HG03108 (cell line): ENCODE results near the gene COPS3.

ENCODE experiments used
- ATAC-seq: cut with Tn5 transposase; IDR thresholded peaks from one replicate; pipeline ENCODE4 v1.9.1; 2021; ENCODE audit warnings: moderate library complexity; ENCODE audit not compliant: unreplicated experiment

Gene COPS3

DNA sequence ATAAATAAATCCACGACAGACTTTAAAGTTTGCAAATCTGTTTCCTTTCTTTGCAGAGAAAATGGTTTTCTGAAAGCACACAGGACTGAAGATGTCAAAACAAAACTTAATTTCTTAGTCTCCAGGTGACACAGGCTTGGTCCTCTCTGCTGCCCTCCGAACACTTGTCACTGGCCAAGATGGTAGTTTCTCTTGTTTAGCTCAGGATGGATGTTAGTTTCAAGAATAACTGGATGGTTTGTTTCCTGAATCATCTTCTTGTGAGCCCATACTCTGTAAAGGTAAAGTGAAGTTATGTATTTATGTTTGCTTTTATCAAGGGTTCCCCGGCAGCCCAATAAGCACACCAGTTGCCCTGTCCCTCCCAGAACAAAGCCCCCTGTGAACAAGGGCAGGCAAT is 34.2 kb downstream of the COPS3 start:
- no peak for ATAC-seq

DNA sequence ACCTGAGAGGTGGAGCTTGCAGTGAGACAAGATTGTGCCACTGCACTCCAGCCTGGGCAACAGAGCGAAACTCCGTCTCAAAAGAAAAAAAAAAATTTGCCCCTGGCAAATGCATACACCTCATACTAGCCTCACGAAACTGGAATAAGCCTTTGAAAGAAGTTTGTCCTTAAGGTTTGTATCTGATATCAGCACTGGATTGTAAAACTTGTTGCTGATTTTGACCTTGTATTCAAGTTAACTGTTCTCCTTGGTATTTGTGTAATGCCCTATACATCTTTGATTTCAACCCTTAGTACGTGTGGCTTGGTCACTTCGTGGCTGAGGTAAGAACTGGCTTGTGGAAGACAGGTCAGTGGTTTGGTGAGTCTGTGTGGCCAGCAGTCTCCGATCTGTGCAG is 37.9 kb downstream of the COPS3 start:
- no peak for ATAC-seq

DNA sequence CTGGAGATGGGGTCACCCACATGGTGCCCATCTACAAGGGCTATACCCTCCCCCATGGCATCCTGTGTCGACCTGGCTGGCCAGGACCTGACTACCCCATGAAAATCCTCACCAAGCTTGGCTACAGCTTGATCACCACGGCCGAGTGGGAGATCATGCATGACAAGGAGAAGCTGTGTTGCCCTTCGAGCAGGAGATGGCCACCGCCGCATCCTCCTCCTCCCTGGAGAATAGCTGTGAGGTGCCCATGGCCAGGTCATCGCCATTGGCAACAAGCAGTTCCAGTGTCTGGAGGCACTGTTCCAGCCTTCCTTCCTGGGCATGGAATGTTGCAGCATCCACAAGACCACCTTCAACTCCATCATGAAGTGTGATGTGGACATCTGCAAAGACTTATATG is 38.8 kb downstream of the COPS3 start:
- no peak for ATAC-seq

DNA sequence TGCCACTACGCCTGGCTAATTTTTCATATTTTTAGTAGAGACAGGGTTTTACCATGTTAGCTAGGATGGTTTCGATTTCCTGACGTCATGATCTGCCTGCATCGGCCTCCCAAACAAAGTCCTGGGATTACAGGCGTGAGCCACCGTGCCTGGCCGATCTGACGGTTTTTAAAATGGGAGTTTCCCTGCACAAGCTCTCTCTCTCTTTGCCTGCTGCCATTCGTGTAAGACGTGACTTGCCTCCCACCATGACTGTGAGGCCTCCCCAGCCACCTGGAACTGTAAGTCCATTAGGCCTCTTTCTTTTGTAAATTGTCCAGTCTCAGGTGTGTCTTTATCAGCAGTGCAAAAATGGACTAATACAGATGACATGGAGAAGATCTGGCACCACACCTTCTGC is 39.4 kb downstream of the COPS3 start:
- ATAC-seq: no peak

DNA sequence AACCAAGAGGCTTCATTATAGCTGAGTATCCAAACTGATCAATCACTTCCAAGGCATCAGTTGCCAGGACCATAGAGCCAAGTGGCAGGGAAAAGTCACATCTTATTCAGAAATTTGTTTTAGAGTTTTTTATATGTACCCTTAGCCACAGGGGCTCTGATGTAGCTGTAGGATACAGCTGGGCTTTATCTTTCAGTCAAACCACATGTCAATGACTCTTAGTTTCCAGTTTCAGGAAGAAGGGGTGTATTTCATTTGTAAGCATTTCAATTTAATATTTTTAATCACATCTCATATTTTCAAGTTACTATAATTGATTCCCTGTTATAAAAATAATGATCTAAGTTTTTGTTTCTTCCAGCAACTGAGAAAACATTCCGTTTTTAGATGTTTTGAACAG is 41.2 kb downstream of the COPS3 start:
- ATAC-seq: no peak

DNA sequence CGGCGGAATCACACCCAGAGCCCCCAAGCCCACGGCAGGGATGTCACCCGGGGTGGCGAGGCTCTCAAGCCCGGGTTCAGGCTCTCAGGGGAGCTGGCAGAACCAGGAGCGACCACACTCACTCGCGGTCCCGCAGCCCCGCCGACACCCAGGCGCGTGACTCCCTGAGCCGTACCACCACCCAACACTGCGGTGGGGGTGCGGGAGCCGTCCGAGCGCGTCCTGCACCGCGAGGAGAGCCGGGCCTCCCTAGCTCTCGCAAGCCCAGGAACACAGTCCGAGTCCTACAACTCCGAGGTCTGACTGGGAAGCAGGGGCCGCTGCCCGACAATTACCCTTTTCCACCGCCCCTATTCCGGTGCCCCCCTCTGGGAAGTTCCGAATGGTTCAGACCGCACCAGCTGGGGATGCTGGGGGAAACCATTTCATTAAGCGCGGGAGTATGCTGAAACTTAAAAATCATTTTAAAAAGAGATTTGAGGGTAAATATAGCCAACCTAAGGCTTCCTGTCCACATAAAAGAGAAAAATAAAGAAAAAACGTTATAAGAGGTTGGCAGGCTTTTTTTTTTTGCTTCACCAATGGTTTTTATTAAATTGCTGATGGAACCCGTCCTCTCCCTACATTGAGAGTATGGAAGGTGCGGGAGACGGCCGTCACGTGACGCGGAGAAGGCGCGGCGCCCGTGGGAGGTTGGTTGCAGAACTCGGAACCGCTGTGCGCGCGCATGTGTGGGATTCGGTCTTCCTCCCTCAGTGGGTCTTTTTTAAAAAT is 43.8 kb downstream of the COPS3 start, which contains the start of gene FLCN:
Gene FLCN (minus strand): TSS at position 143 of the 774 bp plus-strand sequence. CDS start 9,031 bp downstream, outside the sequence.
- peak; percentile 76 for ATAC-seq

DNA sequence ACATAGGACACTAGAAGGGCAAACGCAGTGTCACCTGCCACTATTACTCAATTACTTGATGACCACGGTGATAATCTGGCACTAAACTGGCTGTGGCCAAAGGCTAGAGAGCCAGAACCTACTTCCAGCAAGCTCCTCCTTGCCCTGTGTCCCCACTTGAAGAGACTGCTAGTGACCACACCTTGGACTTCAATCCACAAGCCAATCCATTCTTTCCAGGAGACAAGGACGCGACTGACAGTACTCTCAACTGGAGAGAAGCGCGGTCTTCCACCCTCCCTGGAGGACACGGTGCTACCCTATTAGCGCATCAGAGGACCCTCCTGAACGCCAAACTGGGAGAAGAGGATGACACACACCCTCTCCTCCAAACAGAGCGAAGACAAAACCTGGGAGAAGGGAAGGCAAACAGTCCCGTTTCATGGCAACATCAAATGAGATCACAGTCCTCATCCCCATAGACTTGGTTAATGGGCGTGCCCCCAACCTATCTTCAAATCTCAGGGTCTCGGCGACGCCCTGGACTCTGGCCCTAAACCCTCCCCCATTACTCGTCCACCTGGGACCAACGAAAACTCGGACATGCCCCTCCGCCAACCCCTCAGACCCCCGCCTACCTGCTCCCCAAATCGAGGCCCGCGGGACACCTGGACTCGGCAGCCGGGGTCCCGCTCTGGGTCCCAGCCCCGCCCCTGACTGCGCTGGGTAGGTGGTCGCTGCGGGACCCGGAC is 44.6 kb downstream of the COPS3 start:
- ATAC-seq: peak; percentile 24

DNA sequence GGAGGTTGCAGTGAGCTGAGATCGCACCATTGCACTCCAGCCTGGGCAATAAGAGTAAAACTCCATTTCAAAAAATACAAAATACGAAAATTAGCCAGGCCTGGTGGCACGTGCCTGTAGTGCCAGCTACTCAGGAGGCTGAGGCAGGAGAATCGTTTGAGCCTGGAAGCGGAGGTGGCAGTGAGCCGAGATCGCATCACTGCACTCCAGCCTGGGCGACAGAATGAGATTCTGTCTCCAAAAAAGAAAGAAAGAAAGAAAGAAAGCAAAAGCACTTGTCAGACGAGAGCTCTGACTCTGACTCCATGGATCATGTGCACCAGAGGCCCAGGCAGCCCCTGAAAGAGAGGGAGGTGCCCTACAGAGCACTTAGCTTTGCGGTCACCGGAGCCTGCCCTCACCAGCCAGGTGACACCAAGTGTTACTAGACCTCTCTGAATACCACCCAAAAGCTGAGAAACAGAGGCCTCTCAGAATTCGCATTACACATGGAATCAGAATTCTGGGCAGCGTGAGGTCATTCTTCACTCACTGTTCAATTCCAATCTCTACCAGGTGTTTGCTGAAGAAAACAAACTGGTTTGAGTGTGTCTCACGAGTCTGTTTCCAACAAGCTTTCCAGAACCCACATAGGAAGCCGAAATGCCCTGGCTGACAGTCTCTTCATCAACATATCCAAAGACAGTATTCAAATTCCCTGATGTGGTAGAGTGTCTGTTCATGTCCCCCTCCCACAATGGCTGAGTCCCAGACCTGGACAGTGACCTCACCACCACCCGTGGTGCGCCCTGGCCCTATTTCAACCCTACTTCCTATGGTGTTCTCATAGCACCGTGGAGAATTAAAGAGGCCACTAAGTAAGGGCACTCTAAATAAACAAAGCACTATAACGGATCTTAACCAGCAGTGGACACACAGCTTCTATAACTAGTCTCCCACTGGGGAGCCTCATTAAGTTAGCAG is 45.6 kb downstream of the COPS3 start:
- ATAC-seq: no peak

DNA sequence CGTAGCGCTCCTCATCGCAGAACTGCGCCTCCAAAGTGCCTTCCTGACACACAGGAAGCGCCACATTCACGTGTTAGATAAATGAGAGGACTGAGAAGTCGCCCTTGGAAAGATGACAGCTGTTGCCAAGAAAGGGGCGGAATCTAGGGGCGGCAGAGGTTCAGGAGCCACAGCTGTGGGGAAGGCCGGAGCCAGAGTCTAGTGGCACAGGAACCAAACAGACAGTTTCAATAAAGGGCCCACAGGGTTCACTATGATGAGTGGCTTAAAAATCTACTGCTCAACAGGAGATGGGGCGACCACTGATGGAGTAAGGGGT is 48.8 kb downstream of the COPS3 start:
- no peak for ATAC-seq

DNA sequence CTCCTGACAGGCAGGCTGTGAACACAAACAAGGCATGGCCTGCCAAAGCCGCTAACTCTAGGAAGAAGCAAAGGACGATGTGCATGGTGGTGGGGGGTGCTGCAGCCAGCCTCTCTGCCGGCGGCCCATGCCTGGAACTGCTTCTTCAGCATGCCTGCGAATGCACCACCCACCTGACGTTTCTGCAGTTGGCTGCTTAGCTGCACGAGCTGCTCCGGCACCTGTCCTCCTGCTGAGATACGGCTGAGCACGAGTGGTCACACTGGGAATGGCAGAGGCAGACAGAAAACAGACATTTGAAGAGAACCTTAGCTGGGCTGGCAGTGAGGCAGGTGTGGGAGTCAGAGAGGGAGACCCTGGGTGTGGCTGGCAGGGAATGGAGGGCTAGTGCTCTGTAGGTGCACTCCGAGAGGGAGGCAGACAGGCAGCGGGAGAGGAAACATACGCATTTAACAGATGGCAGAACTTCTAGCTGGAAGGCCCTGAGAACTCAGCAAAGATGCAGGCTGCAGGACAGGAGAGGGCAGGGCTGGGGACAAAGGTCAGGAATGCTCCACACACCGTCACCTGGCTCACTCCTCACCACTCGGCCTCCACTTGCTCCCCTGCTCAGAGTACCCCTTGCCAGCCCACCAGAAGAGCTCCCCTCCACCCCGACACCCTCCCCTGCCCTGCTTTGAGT is 49.3 kb downstream of the COPS3 start:
- no peak for ATAC-seq

DNA sequence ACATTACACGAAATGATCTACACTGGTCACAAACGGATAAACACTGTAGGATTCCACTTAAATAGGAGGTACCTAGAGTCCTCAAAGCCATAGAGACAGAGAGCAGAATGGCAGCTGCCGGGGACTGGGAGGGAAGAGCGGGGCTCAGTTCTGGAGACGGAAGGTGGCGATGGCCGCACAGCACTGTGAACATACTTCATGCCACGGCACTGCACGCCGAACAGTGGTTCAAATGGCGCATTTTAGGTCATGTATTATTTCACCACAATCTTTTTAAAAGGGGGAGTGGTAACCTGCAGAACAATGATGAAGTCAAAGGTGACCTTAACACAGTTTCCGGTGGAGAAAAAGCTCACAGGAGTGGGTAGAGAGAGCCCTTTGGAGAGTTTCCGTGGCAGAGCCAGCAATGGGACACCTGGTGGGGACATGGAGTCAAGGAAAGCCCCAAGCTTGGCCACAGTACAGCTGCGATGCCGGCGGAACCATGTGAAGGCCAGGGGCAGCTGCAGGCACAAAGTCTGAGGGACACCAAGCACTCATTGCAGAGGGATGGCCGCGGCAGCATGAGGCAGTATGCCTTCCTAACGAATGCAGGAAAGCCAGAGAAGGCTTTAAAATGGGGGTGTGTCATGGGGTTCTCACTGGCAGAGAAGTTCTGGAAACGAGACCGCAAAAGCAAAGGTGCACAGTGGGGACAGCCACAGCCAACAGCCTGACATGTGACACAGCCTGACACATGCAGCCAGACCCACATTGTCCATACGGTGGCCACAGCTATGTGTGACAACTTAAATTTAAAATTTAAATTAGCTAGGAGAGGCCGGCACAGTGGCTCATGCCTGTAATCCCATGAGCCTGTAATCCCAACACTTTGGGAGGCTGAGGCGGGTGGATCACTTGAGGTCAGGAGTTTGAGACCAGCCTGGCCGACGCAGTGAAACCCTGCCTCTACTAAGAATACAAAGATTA is 51.3 kb downstream of the COPS3 start:
- ATAC-seq: no peak

DNA sequence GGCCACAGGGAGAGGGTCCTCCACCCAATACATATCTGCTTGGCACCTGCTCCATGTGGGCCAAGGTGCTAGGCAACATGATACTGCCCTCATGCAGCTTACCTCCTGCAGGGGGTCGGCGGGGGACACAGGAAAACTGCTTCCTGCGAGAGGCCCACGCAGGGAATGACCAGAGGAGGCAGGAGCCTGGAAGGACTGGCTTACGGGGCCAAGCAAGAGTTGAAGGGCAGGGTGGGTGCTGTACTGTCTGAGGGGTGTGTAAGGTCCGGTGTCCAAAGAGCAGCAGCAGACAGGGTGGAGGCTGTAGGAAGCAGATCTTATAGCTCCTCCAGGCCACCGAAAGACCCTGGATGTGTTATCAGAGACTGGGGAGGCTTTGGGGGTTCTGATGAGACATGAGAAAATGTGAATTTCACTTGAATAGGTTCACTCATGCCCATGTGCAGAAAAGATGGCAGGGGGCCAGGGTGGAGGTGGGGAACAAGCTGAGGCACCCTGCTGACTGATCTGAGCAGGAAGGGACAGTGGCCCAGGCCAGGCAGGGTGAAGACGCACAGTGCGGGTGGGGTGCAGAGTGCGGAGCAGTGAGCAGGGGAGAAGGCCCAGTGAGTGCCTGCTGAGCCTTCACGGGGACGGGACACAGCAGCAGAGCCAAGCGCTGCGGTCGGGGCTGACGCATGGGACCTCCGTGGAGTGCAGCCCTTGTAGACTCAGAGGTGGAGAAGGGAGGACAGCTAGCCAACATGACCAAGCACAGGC is 52.3 kb downstream of the COPS3 start:
- ATAC-seq: no peak

DNA sequence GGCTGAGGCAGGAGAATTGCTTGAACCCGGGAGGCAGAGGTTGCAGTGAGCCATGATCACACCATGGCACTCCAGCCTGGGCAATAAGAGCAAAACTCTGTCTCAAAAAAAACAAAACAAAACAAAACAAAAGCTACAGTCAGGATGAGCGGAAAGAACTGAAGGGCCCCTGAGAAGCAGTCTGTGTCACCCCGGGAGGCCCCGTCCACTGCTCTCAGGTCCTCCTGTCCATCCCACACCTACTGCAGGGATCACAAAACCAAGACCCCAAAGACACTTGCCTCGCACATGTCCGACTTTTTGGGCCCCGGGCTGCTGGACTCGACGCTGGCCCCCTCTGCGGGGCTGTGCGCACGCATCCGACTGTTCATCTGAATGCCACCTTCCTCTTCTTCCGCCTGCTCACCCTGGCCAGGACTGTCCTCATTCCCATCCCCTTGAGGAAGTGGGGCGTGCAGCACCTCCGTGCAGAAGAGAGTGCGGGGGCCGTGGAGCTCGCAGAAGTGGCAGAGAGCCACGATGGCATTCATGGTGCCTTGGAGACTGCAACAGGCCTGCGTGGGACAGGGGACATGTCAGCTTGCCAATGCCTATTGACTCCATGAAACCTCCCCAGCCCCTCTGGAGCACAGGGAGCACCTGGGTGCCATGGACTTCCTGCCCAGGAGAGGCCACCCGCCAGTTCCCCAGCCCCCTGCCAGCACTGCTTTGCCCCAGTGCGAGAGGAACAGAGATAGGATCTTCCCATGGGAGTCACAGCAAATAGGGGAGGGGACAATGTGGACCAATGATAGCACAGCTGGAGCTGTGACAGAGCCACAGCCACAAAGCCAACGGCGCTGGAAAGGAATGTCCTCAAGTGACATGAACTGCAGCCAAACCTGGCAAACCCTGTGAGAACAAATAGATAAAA is 53.2 kb downstream of the COPS3 start:
- no peak for ATAC-seq

DNA sequence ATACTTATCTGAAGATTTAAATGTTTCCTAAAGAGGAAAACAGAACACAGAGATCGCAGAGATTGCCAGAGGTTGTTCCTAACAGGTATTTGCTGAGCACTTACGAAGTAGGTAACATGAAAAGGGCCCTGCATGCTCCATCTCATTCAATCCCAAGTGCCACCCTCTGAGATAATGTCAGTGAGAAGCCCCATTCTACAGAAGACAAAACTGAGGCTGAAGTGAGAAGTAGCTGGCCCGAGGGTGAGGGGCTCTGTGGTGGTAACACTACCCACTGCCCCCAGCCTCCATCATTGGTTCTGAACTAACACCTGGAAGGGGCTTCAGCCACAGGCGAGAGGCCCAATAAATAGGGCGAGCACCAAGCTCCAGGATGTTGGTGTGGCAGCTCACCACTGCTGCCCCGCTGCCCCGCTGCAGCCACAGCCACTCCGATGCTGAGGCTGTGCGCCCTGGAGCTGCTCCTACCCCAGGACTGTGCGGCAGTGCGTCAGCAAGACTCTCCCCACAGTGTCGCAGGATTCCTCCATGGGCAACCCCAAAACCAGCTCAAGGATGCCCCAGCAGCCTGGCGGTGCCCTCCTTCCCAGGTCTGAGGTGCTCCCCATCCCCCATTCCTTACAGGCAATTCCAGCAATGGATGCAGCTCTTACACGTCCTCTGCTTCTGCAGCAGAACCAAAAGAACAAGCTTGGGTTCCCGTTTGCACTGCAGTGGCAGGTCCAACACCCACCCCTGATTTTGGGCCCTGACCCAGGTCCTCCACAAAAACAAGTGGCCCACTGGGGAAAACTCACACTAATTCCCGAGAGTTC is 54.4 kb downstream of the COPS3 start:
- no peak for ATAC-seq

DNA sequence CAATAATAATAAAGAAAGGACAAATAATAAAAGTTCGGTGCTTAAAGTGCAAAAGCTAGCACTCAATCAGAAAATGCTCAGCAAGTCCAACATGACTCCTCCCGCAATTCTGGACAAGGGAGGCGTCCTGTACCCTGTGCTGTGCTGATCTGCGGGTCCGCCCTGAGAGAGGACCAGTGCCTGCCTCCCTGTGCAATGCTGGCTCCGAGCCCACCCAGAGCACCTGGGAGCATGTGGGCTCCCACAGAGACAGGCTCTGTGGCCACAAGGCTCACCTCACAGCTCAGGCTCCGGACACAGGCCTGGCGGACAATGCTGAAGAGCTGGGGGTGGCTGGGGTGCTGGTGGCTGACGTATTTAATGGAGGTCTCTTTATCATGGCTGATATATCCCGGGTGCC is 55.1 kb downstream of the COPS3 start:
- ATAC-seq: no peak

DNA sequence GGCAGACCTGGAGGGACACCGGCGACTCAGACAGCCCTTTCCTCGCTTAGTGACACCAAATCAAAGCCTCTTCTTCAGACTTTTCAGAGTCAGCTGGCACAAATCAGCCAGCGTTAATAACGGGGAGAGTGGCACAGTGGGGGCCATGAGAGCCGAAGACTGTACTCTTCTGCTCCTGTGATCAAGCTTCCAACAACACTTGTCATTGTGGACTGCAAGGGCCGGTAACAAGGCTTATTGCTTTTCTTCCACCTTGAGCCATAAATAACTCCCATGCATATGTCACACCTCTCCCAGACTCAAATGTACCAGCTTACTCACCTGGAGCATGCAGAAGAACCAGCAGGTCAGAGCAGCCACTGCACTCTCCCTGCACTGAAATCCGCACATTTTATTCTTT is 56.9 kb downstream of the COPS3 start:
- no peak for ATAC-seq

DNA sequence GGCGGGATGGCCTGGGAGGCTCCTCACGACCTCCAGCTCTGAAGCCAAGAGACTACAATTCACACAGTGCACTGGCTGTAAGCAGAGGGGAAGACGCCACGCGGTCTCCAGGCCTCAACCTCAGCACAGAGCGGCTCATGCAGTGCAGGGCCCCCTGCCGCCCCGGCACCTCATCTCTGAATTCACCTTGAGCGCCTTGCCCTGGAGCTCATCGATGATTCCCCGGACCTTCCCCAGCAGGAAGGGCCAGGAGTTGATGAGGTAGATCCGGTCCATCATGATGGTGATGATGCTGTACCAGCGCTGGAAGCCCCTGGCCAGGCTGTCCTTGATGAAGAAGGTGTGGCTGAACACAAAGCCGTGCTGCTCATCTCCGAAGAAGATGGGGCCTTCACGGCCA is 57.3 kb downstream of the COPS3 start:
- no peak for ATAC-seq
